RCC 7860 (cell line): ENCODE measurements around the gene ADARB1.

Experiments
- DNase-seq: peaks from one replicate; pipeline ENCODE4 v3.0.0-alpha.2; 2015; ENCODE audit warnings: low spot score
- FAIRE-seq: peaks from 2 replicates; lab custom pipeline; 2012; peaks lifted over from hg19 to GRCh38; lab: Jason Lieb, UNC

ADARB1 gene

DNA sequence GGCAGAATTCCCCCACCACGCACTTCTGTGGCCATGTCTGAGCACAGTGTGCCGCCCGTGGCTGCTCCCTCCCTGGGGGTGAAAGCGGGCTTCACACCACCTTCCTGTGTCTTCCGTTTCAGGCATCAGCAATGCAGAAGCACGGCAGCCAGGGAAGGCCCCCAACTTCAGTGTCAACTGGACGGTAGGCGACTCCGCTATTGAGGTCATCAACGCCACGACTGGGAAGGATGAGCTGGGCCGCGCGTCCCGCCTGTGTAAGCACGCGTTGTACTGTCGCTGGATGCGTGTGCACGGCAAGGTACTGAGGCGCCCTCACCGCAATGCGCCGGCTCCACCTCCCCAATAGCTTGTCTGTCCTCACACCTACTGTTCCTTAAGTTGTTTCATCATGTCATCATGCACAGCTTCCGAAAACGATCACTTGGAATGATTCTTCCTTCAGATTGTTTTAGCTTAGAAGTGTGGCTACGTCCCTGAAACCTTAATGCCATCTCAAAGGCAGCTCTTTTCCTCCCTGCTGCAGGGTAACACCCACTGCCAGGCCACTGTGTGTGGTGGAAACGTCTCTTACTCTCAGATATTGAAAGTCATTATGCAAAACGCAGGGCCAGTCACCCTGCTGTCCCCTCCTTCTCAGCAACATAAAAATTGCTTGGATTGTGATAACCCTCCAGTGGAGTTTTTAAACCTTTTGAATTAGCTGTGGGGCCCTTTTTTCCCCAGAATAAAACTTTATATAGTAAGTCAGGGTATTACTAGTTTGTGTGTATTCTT lies 146.5 kb downstream of the ADARB1 start:
- FAIRE-seq, result no peak
- DNase-seq, result no peak

- FAIRE-seq (no peak), DNase-seq (no peak)
Measured at GRCh38 chr21:45222001-45222400, 147.6 kb downstream of the ADARB1 start.

DNA sequence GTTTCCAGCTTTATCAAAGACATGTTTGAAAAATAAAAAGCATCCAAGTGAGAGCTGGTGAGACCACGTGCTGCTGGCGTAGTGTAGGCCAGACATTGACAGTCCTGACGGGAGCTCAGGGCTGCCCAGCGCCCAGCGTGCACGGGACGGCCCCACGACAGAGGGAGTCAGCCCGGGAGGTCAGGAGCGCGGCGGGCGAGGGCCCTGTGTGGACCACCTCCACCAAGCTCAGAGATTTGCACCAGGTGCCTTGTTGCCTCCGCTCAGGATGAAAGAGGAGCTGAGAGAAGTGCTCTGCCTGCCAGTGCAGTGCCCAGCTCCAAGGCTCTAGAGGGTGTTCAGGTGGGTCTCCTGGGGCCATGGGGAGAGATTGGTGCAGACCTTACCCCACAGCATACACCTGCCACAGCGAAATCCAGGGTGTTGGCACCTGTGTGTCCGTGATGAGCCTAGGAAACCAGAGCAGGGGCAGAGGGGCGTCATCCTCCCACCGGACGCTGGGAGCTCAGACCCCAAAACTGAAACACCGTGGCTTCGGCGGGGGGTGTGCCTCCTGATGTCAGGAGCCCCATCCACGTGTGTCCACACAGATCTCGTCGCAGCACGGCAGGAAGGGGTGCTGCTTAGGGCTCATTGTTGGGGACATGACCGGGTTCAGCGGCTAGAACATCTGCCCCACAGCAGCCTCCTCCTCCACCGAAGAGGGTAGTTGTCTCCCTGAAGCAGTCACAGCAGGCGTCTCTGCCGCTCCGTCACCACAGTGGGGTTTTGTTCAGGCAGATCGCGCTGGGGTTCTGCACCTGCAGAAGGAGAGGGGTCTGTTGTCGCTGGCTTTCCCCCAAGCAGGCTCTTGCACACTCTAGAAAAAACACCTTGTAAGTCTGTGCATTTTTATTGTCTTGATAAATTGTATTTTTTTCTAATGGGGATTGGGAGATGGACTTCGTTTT lies 149.1 kb downstream of the ADARB1 start:
- no peak for DNase-seq
- no peak for FAIRE-seq

DNA sequence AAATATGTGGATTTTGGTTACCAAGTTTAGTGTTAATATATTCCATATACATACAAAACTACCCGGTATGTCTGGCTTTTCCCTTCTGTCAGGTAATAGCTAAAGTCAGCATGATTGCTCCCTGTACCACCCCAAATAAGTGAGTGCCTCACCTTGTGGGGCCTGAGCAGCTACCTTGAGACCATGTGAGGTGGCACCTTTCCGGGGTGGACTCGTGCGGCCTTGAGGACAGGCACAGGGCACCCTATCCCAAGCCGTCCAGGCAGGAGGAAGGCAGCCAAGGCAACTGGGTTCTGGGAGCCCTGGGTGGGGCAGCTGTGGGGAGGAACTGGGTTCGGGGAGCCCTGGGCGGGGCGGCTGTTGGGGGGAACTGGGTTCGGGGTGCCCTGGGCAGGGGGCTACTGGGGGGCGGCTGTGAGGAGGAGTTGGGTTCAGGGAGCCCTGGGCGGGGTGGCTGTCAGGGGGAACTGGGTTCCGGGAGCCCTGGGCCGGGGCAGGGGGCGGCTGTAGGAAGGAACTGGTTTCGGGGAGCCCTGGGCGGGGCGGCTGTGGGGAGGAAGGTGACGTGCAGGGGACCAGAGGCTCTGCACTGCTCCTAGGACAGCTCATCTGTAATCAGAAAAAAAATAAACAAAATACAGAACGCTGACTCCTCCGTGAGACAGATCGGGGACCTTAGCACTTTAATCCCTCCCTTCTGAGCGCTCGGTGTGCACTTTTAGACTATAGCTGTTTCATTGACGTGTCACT lies 150.0 kb downstream of the ADARB1 start:
- no peak for DNase-seq
- FAIRE-seq, result no peak

- DNase-seq (no peak), FAIRE-seq (no peak)
Measured at GRCh38 chr21:45225041-45225740, 150.8 kb downstream of the ADARB1 start.

DNA sequence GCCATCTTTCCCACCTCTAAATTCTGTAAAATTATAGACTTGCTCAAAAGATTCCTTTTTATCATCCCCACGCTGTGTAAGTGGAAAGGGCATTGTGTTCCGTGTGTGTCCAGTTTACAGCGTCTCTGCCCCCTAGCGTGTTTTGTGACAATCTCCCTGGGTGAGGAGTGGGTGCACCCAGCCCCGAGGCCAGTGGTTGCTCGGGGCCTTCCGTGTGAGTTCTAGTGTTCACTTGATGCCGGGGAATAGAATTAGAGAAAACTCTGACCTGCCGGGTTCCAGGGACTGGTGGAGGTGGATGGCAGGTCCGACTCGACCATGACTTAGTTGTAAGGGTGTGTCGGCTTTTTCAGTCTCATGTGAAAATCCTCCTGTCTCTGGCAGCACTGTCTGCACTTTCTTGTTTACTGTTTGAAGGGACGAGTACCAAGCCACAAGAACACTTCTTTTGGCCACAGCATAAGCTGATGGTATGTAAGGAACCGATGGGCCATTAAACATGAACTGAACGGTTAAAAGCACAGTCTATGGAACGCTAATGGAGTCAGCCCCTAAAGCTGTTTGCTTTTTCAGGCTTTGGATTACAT lies 151.5 kb downstream of the ADARB1 start:
- no peak for DNase-seq
- FAIRE-seq, result no peak

- no peak for DNase-seq
- no peak for FAIRE-seq
Measured at GRCh38 chr21:45226540-45227326, 152.4 kb downstream of the ADARB1 start.

DNA sequence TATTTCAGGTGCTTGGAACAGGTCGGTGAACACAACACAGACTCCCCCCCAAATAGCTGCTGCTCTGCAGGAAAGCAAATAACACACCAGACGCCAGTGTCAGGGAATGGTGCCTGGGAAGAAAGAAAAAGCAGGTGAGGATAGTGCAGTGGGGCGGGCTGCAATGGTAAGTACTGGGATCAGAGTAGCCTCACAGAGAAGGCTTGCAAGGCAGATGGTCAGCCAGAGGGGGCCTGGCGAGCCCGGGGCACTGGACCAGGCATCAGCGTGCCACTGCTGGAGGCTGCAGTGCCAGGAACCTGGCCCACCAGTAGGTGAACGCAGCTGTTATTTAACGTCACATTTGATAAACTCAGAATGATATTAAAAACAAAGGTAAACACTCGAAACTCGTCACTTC lies 153.4 kb downstream of the ADARB1 start:
- no peak for DNase-seq
- FAIRE-seq, result no peak

GRCh38 chr21:45228171-45228641 lies 153.8 kb downstream of the ADARB1 start:
- DNase-seq, result peak; percentile 85
- peak; percentile 93 for FAIRE-seq

GRCh38 chr21:45228656-45229240 lies 154.4 kb downstream of the ADARB1 start:
- FAIRE-seq, result no peak
- DNase-seq, result no peak

- DNase-seq, result no peak
Measured at GRCh38 chr21:45231705-45232104, 157.3 kb downstream of the ADARB1 start.

GRCh38 chr21:45234127-45234526 lies 159.7 kb downstream of the ADARB1 start:
- no peak for FAIRE-seq
- DNase-seq, result no peak

More at GRCh38 chr21:45231705-45232104, 157.3 kb downstream of the ADARB1 start:
- no peak for FAIRE-seq

DNA sequence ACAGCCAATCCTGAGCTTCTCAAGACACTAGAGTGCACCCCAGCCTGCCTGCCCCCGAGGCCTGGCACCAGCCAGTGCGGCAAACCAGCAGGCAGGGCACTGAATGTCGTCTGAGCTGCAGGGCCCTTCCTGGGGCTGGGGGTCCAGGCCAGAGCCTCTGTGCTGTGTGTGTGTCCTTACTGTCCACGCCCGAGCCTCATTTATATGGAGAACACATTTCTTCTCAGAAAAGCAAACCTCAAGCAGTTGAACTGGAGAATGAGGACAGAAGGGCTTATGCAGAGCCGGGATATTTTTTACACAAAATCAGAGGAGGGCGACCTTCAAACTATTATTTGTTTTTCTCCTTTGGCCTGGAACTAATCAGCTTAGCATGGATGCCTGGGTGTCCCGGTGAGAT lies 160.6 kb downstream of the ADARB1 start:
- DNase-seq (no peak), FAIRE-seq (no peak)

- no peak for DNase-seq
- no peak for FAIRE-seq
Measured at GRCh38 chr21:45235488-45235887, 161.1 kb downstream of the ADARB1 start.

GRCh38 chr21:45236481-45236880 lies 162.1 kb downstream of the ADARB1 start:
- no peak for DNase-seq
- no peak for FAIRE-seq

DNA sequence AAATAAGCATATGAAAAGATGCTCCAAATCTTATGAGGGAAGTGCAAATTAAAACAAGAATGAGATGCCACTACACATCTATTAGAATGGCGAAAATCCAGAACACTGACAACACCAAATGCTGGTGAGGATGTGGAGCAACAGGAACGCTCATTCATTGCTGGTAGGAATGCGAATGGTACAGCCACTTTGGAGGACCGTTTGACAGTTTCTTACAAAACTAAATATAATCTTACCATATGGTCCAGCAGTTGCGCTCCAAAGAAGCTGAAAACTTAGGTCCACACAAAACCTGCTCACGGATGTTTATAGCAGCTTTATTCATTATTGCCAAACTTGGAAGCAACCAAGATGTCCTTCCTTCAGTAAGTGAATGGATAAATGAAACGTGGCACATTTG lies 163.0 kb downstream of the ADARB1 start:
- FAIRE-seq (no peak), DNase-seq (no peak)

GRCh38 chr21:45241357-45241756 lies 167.0 kb downstream of the ADARB1 start:
- no peak for FAIRE-seq
- no peak for DNase-seq

GRCh38 chr21:45243603-45244002 lies 169.2 kb downstream of the ADARB1 start:
- FAIRE-seq (no peak), DNase-seq (no peak)

- DNase-seq (no peak), FAIRE-seq (no peak)
Measured at GRCh38 chr21:45244799-45245340, 170.5 kb downstream of the ADARB1 start.
